OCI-LY1 (cell line): Measurements from ENCODE around the gene WNT8A.

ENCODE experiments used
- H2AFZ ChIP-seq: fragments of 200-600 bp; sonication (generic), shearing (Covaris generic); 2 replicates; pipeline ENCODE4 v1.6.0; 2014; ENCODE audit warnings: antibody characterized with exemption, mild to moderate bottlenecking, low read length
- H3F3A ChIP-seq: fragments of 200-600 bp; sonication (generic), shearing (Covaris generic); 2 replicates; pipeline ENCODE4 v1.6.0; 2014; ENCODE audit warnings: mild to moderate bottlenecking, antibody characterized with exemption, low read length, moderate library complexity; ENCODE audit not compliant: insufficient read depth
- H3K27ac ChIP-seq: fragments of 200-600 bp; sonication (generic); 2 replicates; pipeline ENCODE4 v1.5.1; 2014; ENCODE audit warnings: low read length, mixed run types, mild to moderate bottlenecking, low read depth; ENCODE audit not compliant: poor library complexity, severe bottlenecking
- H3K27me3 ChIP-seq: fragments of 200-600 bp; sonication (generic); 2 replicates; pipeline ENCODE4 v1.6.0; 2014; ENCODE audit warnings: antibody characterized with exemption, mild to moderate bottlenecking, low read length, moderate library complexity; ENCODE audit not compliant: insufficient read depth
- H3K36me3 ChIP-seq: fragments of 200-600 bp; sonication (generic); 2 replicates; pipeline ENCODE4 v1.6.1; 2014; ENCODE audit warnings: mild to moderate bottlenecking, antibody characterized with exemption, low read length, moderate library complexity, mixed read lengths; ENCODE audit not compliant: insufficient read depth
- H3K4me1 ChIP-seq: fragments of 200-600 bp; sonication (generic); 2 replicates; pipeline ENCODE4 v1.5.1; 2014; ENCODE audit warnings: mild to moderate bottlenecking, low read length, moderate library complexity; ENCODE audit not compliant: insufficient read depth, severe bottlenecking
- H3K4me2 ChIP-seq: fragments of 200-600 bp; sonication (generic), shearing (Covaris generic); 2 replicates; pipeline ENCODE4 v1.6.1; 2014; ENCODE audit warnings: low read length
- H3K4me3 ChIP-seq: fragments of 200-600 bp; sonication (generic); 2 replicates; pipeline ENCODE4 v1.5.1; 2014; ENCODE audit warnings: low read length, low read depth, mild to moderate bottlenecking, mixed read lengths; ENCODE audit not compliant: poor library complexity, severe bottlenecking
- H3K79me2 ChIP-seq: fragments of 200-600 bp; shearing (Covaris generic); 2 replicates; pipeline ENCODE4 v1.6.1; 2016; ENCODE audit warnings: mixed run types, low read length, mixed read lengths; ENCODE audit not compliant: insufficient read depth
- H3K9ac ChIP-seq: fragments of 200-600 bp; sonication (generic), shearing (Covaris generic); 2 replicates; pipeline ENCODE4 v1.6.1; 2014; ENCODE audit warnings: mild to moderate bottlenecking, low read length, mixed read lengths
- H3K9me2 ChIP-seq: fragments of 200-600 bp; sonication (generic), shearing (Covaris generic); 2 replicates; pipeline ENCODE4 v1.6.1; 2014; ENCODE audit warnings: low read depth, mild to moderate bottlenecking, low read length, mixed read lengths
- H3K9me3 ChIP-seq: fragments of 200-600 bp; shearing (Covaris generic); 2 replicates; pipeline ENCODE4 v1.6.1; 2014; ENCODE audit warnings: low read length, mixed read lengths
- H4K20me1 ChIP-seq: fragments of 200-600 bp; sonication (generic), shearing (Covaris generic); 2 replicates; pipeline ENCODE4 v1.6.0; 2016; ENCODE audit warnings: mild to moderate bottlenecking, low read length; ENCODE audit not compliant: insufficient read depth
- EZH2 ChIP-seq: fragments of 200-600 bp; sonication (generic), shearing (Covaris generic); IDR thresholded peaks from 2 replicates; pipeline ENCODE4 v1.8.0; 2017; ENCODE audit warnings: borderline replicate concordance, mixed run types, mild to moderate bottlenecking, antibody characterized with exemption, low read length, moderate library complexity, mixed read lengths
- TF ChIP-seq, protein P1 (sequence below): fragments of 200-600 bp; sonication (generic), shearing (Covaris generic); IDR thresholded peaks from 2 replicates; pipeline ENCODE4 v1.5.1; 2017; ENCODE audit warnings: mild to moderate bottlenecking, antibody characterized with exemption, low read length, moderate library complexity, mixed read lengths

The WNT8A gene

DNA sequence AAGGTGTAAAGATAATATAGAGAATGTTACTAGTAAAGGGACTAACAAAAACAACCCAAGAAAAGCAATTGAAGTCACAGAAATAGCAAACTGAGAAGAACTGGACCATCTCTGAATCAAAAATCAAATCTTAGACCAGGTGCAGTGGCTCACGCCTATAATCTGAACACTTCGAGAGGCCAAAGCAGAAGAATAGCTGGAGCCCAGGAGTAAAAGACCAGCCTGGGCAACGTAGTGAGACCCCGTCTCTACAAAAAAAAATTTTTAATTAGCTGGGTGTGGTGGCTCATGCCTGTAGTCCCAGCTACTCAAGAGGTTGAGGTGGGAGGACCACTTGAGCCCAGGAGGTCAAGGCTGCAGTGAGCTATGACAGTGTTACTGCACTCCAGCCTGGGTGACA is 27.3 kb downstream of the WNT8A start:
- Histone ChIP-seq H3K9ac (no peak overlapping the region), H3K27me3 (no peaks in the 10 kb centered on the region), H3K36me3 (no peaks in the 10 kb centered on the region), H2AFZ (no peak overlapping the region), H4K20me1 (no peaks in the 10 kb centered on the region), H3K9me3 (no peaks in the 10 kb centered on the region), H3K79me2 (no peaks in the 10 kb centered on the region), H3K4me3 (no peak overlapping the region), H3K4me1 (no peaks in the 10 kb centered on the region), H3F3A (no peaks in the 10 kb centered on the region), H3K27ac (no peak overlapping the region), H3K4me2 (no peak overlapping the region), H3K9me2 (no peaks in the 10 kb centered on the region)
- TF ChIP-seq, protein P1, sequence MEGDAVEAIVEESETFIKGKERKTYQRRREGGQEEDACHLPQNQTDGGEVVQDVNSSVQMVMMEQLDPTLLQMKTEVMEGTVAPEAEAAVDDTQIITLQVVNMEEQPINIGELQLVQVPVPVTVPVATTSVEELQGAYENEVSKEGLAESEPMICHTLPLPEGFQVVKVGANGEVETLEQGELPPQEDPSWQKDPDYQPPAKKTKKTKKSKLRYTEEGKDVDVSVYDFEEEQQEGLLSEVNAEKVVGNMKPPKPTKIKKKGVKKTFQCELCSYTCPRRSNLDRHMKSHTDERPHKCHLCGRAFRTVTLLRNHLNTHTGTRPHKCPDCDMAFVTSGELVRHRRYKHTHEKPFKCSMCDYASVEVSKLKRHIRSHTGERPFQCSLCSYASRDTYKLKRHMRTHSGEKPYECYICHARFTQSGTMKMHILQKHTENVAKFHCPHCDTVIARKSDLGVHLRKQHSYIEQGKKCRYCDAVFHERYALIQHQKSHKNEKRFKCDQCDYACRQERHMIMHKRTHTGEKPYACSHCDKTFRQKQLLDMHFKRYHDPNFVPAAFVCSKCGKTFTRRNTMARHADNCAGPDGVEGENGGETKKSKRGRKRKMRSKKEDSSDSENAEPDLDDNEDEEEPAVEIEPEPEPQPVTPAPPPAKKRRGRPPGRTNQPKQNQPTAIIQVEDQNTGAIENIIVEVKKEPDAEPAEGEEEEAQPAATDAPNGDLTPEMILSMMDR = no peak
- TF ChIP-seq EZH2 = no peak

DNA sequence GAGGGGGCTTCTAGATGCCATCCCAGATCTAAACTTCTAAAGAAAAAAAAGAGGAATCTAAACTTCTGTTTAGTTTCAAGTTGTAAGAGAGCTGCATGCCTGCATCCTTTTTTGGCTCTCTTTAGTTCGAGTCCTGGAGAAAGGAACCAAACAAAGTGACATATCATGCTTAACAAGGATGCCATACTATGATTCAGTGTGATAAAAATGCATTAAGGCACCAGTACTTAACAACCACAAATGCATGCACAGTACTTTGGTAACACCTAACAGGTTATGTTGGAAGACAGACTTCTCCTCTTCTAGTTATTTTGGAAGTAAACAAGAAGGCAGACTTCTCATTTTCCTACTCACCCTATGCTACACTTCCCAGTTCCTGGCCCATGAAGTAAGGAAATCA is 28.1 kb downstream of the WNT8A start:
- no peaks in the 10 kb centered on the region for H3K36me3 ChIP-seq
- no peaks in the 10 kb centered on the region for H3K9me3 ChIP-seq
- H3K79me2 ChIP-seq = no peaks in the 10 kb centered on the region
- H3K9me2 ChIP-seq = no peaks in the 10 kb centered on the region
- no peaks in the 10 kb centered on the region for H3F3A ChIP-seq
- no peak overlapping the region for H2AFZ ChIP-seq
- no peak overlapping the region for H3K4me2 ChIP-seq
- no peak overlapping the region for H3K9ac ChIP-seq
- H4K20me1 ChIP-seq = no peaks in the 10 kb centered on the region
- H3K27me3 ChIP-seq = no peaks in the 10 kb centered on the region; the same call in 1 of the 2 replicates
- H3K4me1 ChIP-seq = no peaks in the 10 kb centered on the region
- no peak overlapping the region for H3K4me3 ChIP-seq
- no peak overlapping the region for H3K27ac ChIP-seq
- TF ChIP-seq, protein P1 = no peak
- no peak for TF ChIP-seq EZH2

- H3K9ac ChIP-seq = no peak overlapping the region
Observed at GRCh38 chr5:138115254-138115653, 31.4 kb downstream of the WNT8A start.

More at GRCh38 chr5:138115254-138115653, 31.4 kb downstream of the WNT8A start:
- no peaks in the 10 kb centered on the region for H3K36me3 ChIP-seq
- no peaks in the 10 kb centered on the region; the same call in 1 of the 2 replicates for H3K27me3 ChIP-seq
- TF ChIP-seq, protein P1 = no peak
- TF ChIP-seq EZH2 = no peak
- no peaks in the 10 kb centered on the region for H3K9me2 ChIP-seq
- H3K4me1 ChIP-seq = no peaks in the 10 kb centered on the region
- no peak overlapping the region for H3K4me3 ChIP-seq
- H2AFZ ChIP-seq = no peak overlapping the region
- H3K79me2 ChIP-seq = no peaks in the 10 kb centered on the region
- H3K4me2 ChIP-seq = no peak overlapping the region
- no peak overlapping the region for H3K27ac ChIP-seq
- H3K9me3 ChIP-seq = no peaks in the 10 kb centered on the region
- H4K20me1 ChIP-seq = no peaks in the 10 kb centered on the region
- H3F3A ChIP-seq = no peaks in the 10 kb centered on the region
